GM19455 (cell line): ENCODE data around the gene LRTM2.

Source experiments
- ATAC-seq: cut with Tn5 transposase; IDR thresholded peaks from one replicate; pipeline ENCODE4 v1.9.1; 2021; ENCODE audit not compliant: unreplicated experiment

Gene LRTM2

DNA sequence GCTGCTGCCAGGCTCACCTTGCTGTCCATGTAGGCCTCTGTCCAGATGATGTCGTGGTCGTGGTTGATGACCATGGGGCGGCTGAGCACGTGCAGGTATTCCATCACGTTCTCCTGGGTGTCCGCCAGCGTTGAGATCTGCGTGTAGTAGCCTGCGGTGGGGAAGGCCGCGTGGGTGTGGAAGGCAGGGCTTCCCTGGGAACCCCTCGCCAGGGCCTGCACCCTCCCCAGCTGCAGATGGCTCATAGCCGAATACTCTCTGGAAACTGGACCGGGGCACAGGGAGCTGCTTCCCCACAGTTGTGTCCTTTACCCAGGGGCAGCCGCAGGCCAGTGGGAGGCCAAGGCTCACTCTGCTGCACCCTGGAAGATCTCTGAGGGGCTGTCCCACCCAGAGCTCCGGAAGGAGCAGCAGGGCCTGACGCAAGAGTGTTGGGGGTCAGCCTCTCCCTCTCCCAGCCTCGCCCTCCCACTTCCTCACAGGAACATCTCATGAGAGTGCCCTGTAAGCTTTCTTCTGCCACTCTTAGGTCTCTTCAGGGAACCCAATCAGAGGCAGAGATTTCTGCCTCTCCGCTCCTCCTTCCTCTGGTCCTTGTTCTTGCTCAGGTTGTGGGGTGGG, 62.6 kb downstream of the LRTM2 start:
- no peak for ATAC-seq

DNA sequence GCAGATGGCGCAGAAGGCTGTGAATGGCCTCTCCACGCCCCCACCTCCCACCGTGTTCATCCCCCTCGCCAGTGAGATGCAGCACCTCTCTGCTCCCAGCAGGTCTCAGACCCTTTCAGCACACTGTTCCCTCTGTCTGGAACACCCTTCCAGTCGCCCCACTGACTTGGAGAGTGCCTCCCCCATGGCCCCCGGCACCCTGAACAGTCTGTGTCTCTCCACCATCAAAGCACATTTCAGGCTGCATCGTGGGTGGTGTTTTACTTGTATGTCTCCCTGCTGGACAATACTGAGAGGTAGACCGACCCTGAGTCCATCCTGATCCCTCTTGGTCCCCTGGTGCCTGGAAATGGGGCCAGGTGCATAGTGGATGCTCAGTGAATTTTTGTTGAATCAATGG, 63.1 kb downstream of the LRTM2 start:
- ATAC-seq, result no peak

DNA sequence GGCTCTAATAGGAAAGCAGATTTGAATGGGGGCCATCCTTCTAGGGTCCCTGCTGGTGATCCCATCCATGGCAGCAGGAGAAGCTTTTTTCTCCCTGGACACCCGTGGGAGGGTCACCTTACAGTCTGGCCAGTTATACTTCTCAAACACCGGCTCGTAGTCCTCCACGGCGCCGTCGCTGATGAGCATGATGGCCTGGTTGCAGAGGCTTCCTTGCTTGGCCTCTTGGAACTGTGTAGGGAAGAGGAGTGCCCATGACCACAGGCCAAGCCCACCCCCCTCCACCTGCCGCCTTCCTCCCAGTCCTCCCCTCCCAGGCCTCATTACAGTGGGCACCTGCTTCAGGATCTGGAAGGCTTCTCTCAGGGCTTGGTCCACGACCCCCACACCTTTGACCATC, 64.3 kb downstream of the LRTM2 start:
- no peak for ATAC-seq

DNA sequence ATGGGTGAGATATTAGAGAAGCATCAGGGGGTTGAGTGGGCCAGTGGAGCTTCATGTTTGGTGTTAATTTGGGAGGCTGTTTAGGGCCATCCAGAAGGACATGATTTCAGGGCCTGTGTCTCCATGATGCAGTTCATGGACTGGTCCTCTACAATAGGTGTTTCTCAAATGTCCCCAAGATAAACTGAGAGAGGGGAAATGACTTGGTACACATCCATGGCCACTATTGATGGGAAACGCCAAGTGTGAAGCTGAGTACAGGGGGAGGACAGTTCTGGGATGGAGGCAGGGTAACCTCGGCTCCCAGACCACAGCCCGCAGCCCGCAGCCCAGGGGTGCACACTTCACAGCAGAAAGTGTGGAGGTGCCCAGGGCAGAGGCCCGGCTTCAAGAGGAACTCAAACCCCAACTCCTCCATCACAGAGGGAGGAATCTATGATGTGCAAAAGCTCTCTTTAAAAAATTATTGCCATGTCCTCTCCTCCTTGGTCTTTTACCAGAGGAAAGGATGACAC, 64.8 kb downstream of the LRTM2 start:
- no peak for ATAC-seq

DNA sequence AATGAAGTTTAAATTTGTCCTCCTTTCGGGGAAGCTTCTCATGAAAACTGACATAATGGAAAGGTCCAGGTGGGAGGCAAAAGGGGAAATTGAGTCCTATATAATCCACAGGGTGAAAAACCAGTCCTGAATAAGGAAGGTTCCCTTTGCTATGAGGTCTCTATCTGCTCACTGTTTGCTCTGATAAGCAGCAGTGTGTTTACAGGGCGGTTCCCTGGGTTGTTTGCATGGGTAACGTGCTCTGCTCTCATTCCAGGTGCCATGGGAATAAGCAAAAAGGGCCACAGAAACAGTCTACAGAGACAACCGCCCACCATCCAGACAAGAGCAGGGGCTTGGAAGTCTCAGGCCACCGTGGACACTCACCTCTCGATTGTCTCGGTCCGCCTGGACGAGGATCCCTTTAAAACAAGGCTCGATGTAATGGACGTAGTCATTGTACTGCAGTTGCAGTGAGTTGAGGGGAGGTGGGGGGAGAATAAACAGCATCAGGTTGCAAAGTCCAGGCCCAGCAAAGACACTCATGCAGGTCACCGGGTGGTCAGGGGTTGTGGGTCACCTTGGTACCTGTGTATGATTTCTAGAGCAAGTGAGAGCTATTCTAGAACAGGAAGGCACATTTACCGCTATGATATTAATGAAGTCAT, 65.4 kb downstream of the LRTM2 start:
- no peak for ATAC-seq
